HG03460 (cell line): ENCODE data around the gene DLK1.

Experiments used
- ATAC-seq: cut with Tn5 transposase; IDR thresholded peaks from one replicate; pipeline ENCODE4 v1.9.1; 2021; ENCODE audit not compliant: unreplicated experiment

DLK1 gene

DNA sequence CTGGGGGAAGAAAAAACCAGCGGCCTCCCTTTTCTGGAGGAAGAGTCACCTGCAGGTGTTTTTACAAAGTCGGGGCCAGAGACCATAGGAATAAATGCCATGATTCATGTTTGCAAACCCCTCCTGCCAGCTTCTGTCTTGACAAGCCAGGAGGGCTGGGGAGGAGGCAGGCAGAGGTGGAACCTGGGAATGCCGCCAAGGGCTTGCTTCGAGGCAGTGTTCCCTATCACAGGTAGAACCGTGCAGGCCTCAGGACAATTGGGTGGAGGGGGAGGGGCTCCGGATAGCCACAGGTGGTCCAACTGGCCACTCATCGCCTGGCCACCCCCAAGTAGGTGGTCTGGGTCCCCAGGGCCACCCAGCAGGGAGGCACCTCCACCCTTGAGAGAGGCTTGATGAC is 14.2 kb upstream of the DLK1 start:
- ATAC-seq, result no peak

- no peak for ATAC-seq
These were observed 13.0 kb upstream of the DLK1 start for GRCh38 chr14:100713705-100714104.

DNA sequence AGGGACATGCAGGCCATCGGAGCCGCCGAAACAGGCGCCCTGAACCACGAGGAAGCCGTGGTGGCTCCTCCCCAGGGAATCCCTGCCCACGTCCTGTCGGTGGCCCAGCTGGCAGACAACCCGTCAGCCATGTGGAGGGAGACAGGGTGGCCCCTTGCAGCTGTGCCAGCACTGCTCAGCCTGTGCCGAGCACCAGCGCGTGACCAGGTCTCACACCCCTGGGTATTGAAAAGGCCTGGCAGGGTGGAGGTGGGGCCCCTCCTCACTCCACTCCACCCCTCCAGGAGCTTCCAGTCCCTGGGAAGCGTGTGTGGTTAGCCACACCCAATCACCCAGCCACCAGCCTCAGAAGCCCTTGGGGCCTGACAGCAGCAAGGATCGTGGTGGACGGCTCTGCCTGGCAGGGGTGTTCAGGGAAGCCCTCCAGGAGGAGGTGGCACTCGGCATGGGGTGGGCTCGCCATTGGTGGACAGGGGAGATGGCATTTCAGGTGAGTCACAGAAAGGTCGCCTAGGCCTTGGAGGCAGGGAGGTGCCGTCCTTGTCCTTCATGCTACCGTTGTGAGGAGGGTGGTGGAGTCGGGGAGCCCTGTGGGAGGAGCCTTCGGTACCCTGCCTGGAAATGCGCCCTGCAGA is 12.3 kb upstream of the DLK1 start:
- ATAC-seq, result no peak

DNA sequence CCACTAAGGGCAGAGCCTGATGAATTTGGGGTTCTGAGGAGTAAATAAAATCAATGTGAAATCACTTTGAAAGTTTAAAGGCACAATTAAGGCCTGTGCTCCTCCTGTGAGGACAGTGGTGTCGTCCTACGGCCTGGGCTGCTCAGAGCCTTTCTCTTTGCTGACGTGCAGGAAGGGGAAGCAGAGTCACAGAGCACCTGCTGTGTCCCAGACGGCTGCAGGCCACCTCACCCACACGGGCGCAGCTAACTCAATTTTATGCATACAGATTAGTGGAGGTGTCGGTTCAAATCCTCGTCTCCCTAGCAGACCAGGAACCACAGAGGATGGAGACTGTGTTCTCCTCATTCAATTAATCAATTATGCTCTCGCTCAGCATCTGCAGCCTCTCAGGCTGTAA is 11.4 kb upstream of the DLK1 start:
- no peak for ATAC-seq

- no peak for ATAC-seq
These were observed 10.9 kb upstream of the DLK1 start for GRCh38 chr14:100715803-100716202.

DNA sequence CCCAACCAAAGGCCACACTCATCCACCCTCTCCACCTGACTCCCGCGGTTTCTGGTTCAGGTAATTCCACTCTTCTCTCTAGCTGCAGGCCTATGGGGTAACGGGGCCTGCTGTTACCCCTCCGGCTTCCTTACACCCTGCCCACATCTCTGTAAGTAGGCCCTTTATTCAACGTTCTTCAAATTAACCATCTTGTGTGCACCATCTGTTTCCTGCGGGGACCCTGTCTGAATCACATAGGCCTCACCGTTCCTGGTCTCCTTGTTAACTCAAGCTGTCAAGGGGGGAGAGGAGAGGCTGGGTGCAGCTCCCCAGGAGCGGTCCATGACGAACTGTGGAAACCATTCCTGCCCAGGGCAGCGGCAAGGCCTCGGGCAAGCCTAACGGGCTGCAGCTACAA is 9.3 kb upstream of the DLK1 start:
- no peak for ATAC-seq

DNA sequence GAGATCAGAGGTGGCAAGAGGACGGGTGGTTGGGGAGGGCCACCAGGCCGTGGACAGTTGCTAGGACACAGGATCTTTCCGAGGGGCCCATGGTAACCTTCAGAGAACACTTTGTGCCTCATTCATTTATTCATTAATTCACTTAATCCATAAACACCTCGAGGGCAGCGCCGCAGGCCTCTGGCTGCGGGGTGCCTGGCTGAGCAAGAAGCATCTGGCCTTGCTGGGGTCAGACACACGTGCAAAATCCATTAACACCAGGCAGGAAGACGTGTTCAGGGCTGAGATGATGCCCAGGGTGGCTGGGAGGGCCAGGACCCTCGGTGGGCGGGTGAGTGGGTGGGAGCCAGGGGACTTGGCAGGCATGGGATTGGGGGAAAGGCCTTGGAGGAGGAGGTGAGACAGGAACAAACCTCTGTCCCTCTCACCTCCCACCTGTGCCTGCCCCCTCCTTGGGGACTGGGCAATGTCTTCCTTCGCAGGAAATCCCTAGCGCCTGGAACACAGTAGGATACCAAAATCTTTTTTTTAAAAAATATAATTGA is 6.6 kb upstream of the DLK1 start:
- no peak for ATAC-seq

DNA sequence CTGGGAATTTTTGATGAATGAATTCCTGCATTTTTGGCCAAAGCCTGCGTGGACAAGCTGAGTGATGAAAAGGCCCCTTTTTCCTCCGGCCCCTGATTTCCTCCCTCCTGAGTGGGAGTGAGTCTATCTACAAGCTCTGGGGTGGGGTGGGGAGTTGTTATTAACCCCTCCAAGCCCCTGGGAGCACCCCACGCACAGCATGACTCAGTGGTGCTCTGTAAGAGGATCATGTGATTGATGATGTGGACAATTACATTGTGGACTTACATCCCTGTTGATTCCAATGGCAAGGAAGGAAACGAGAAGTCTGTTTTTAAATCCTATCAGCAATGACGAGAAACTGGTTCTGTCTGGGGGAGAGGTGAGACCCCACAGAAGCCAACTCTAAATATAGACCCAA is 5.1 kb upstream of the DLK1 start:
- ATAC-seq, result no peak

DNA sequence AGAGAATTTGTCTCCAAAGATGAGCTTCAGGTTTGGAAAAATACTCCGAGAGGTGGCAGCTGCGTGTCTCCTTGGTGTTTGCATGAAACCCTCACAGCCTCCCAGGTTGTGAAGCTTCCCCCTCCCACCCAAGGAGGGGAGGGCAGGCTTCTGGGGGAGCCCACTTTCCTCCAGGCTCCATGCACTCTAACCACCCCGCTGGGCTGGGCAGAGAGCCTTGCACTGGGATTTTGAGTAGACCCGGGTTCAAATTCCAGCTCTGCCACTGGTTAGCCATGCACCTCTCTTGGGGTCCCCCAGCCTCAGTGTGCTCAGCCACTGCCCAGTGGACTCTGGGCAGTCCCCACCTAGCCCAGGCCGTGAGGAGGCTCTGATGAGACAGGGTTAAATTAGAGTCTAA is 4.3 kb upstream of the DLK1 start:
- ATAC-seq, result no peak

- ATAC-seq, result no peak
These were observed 3.4 kb upstream of the DLK1 start for GRCh38 chr14:100723135-100723829.

GRCh38 chr14:100723830-100724437 is 2.8 kb upstream of the DLK1 start:
- no peak for ATAC-seq

GRCh38 chr14:100724536-100724935 is 2.2 kb upstream of the DLK1 start:
- ATAC-seq, result no peak

- ATAC-seq, result no peak
These were observed 905 bp upstream of the DLK1 start for GRCh38 chr14:100725587-100726387.

- ATAC-seq, result no peak
These were observed 587 bp downstream of the DLK1 start for GRCh38 chr14:100727086-100727872.

DNA sequence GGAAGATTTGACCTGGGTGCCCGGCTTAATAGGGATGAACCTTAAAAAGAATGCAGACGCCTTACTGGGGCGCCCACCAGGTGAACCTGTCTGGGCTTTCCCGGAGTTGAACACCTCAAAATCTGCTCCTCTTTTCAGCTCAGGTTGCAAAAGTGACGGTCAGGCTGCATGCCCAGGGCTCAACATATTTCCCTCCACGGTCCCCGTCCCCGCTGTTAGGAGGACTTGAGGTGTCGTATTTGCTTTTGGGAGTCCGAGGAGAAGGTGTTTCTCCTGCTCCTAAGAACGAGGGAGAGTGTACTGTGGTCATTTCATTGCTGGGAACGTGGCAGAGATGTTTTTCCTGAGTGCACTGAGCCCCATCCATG is 1.2 kb downstream of the DLK1 start:
- ATAC-seq, result no peak

GRCh38 chr14:100728962-100729361 is 2.3 kb downstream of the DLK1 start:
- no peak for ATAC-seq

DNA sequence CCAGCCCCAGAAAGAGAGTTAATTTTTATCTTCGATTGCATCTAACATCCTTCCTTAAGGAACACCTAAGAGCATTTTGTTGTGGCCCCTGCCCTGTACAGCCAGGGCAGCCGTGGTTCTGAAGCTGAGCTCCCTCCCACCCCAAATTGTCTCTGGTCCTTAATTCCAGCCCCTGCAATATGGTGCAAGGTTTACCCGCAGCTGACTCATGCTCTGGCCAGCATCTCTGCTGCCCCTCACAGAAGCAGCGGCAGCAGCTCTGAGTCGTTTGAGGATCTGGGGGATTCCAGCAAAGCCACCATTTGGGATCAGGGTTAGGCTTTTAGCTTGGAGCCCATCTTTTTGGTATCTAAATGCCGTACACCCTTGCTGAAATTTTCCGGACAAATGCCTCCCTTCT is 3.3 kb downstream of the DLK1 start:
- ATAC-seq, result no peak

GRCh38 chr14:100730581-100730980 is 3.9 kb downstream of the DLK1 start:
- no peak for ATAC-seq

DNA sequence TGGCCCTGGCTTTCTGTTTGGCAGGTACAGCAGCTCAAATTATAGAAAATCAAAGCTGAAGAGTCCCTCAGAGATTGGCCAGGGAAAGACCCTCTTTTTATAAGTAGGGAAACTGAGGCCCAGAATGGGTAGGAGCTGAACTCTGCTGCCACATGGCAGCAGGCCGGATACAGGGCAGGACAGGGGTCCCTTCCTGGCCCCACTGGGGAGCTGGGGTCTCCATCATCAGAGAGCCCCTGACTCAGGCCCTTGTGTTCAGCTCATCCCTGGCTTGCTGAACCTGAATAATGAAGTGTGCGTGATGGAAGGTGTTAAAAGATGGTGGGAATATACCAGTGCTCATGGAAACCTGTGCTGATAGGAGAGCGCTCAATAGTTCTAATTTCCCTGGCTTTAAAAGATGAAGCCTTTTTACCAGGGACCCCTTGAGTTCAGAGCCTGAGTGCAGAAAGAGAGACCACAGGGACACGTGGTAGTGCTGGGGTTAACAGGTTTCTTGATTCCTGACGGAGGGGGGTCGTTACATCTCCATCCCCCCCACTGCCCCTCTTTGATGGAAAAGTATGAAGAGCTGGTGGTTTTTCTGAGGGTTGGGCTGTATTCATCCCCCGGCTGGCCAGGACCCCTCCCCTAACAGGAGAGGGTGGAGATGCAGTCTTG is 4.4 kb downstream of the DLK1 start:
- ATAC-seq, result no peak
